ENCODE measurements around the gene MSRB3. TPM values are rescaled to one million over a fixed set of nuclear protein-coding genes. Genes with fewer than 3 reads are reported as not detected.

The MSRB3 gene
- total and polyA plus RNA-seq, 7 donors, result 6.2 to 232 (median 159) TPM

- TF ChIP-seq EP300 (IDR thresholded peaks at IDR 0.05) (no peak), POLR2A (IDR thresholded peaks at IDR 0.05) (no peak), POLR2AphosphoS5 (IDR thresholded peaks at IDR 0.05) (no peak)
- TF ChIP-seq, protein P1, sequence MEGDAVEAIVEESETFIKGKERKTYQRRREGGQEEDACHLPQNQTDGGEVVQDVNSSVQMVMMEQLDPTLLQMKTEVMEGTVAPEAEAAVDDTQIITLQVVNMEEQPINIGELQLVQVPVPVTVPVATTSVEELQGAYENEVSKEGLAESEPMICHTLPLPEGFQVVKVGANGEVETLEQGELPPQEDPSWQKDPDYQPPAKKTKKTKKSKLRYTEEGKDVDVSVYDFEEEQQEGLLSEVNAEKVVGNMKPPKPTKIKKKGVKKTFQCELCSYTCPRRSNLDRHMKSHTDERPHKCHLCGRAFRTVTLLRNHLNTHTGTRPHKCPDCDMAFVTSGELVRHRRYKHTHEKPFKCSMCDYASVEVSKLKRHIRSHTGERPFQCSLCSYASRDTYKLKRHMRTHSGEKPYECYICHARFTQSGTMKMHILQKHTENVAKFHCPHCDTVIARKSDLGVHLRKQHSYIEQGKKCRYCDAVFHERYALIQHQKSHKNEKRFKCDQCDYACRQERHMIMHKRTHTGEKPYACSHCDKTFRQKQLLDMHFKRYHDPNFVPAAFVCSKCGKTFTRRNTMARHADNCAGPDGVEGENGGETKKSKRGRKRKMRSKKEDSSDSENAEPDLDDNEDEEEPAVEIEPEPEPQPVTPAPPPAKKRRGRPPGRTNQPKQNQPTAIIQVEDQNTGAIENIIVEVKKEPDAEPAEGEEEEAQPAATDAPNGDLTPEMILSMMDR (IDR thresholded peaks at IDR 0.05), result no peak
- Histone ChIP-seq H3K4me3 (no peak overlapping the region), H3K27ac (peak overlapping the region; percentile 21 to 77 (median 69)), H3K36me3 (peaks cover 0 to 4% (median 0%) of the 10 kb centered on the region in 4 donors), H3K4me1 (peaks cover 0 to 77% (median 59%) of the 10 kb centered on the region in 4 donors), H3K9me3 (no peaks in the 10 kb centered on the region), H3K27me3 (no peaks in the 10 kb centered on the region)
- 32 to 39% methylated on average over 3 of the region's 3 CpGs for WGBS, 2 donors
- no peak for DNase-seq
- intact Hi-C loops (cut with DNase I), result loop anchor here (10.0 kb wide), 1 partner anchor 228 kb away; no protein-coding TSS in a partner anchor
Observed at GRCh38 chr12:65307169-65307501, 28.7 kb downstream of the MSRB3 start.

DNA sequence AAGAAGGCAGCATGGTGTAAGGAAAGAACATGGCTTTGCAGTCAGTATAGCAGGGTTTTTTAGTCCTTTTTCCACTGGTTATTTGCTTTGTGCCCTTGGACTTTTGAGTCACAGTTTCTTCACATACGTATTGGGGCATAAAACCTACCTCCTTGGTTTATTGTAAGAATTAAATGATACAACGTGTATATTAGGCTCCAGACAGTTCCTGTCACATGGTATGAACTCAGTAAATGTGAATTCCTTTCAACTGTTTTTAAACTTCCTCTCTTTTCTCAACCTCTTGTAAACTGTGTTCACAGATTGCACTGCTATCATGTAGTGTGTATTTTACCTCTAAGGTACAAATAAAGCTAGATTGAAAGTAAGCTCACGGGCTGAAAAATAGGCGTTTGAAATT, 29.5 kb downstream of the MSRB3 start:
- WGBS, 2 donors, result 27 to 28% methylated on average over 4 of the region's 4 CpGs
- H3K36me3 ChIP-seq, result peaks cover 0 to 4% (median 0%) of the 10 kb centered on the region in 4 donors
- intact Hi-C loops (cut with DNase I), result loop anchor here (10.0 kb wide), 1 partner anchor 227 kb away; no protein-coding TSS in a partner anchor
- no peaks in the 10 kb centered on the region for H3K9me3 ChIP-seq
- no peak overlapping the region for H3K4me3 ChIP-seq
- TF ChIP-seq POLR2AphosphoS5 (IDR thresholded peaks at IDR 0.05) (no peak), EP300 (IDR thresholded peaks at IDR 0.05) (no peak), POLR2A (IDR thresholded peaks at IDR 0.05) (no peak)
- TF ChIP-seq, protein P1 (IDR thresholded peaks at IDR 0.05), result no peak
- H3K27ac ChIP-seq, result peak overlapping the region in 3 of 4 donors; percentile 68 to 77 (median 70)
- DNase-seq, result no peak
- peaks cover 0 to 68% (median 53%) of the 10 kb centered on the region in 4 donors for H3K4me1 ChIP-seq
- no peaks in the 10 kb centered on the region for H3K27me3 ChIP-seq

- no peaks in the 10 kb centered on the region for H3K9me3 ChIP-seq
- intact Hi-C loops (cut with DNase I), result loop anchor here (10.0 kb wide), 1 partner anchor 226 kb away; no protein-coding TSS in a partner anchor
- peaks cover 0 to 64% (median 52%) of the 10 kb centered on the region in 4 donors for H3K4me1 ChIP-seq
- TF ChIP-seq, protein P1 (IDR thresholded peaks at IDR 0.05), result no peak
- TF ChIP-seq EP300 (IDR thresholded peaks at IDR 0.05) (no peak), POLR2AphosphoS5 (IDR thresholded peaks at IDR 0.05) (no peak), POLR2A (IDR thresholded peaks at IDR 0.05) (no peak)
- H3K36me3 ChIP-seq, result peaks cover 0 to 4% (median 0%) of the 10 kb centered on the region in 4 donors
- H3K27ac ChIP-seq, result peak overlapping the region in 2 of 4 donors; percentile 70 to 77
- no peak overlapping the region for H3K4me3 ChIP-seq
- 53 to 68% methylated on average over 3 of the region's 3 CpGs for WGBS, 2 donors
- H3K27me3 ChIP-seq, result no peaks in the 10 kb centered on the region
- DNase-seq, result no peak
Observed at GRCh38 chr12:65308601-65309071, 30.2 kb downstream of the MSRB3 start.

- no peak for DNase-seq
- Histone ChIP-seq H3K4me1 (peaks cover 0 to 46% (median 35%) of the 10 kb centered on the region in 4 donors), H3K36me3 (peaks cover 0 to 4% (median 0%) of the 10 kb centered on the region in 4 donors), H3K9me3 (no peaks in the 10 kb centered on the region), H3K27me3 (no peaks in the 10 kb centered on the region), H3K27ac (peak overlapping the region in 1 of 4 donors; percentile 15), H3K4me3 (no peak overlapping the region)
- intact Hi-C loops (cut with DNase I), result loop anchor here (5.0 kb wide), 1 partner anchor 776 kb away; no protein-coding TSS in a partner anchor
- TF ChIP-seq, protein P1 (IDR thresholded peaks at IDR 0.05), result no peak
- WGBS, 2 donors, result 40 to 72% methylated on average over 1 of the region's 1 CpG
Observed at GRCh38 chr12:65311260-65311659, 32.8 kb downstream of the MSRB3 start.
